GM18526 (cell line): ENCODE data around the gene OASL.

Experiments used
- POLR2A ChIP-seq: IDR thresholded peaks from 3 replicates; pipeline ENCODE4 v1.6.1; 2011; ENCODE audit not compliant: insufficient read length; ENCODE audit errors: extremely low read depth

Gene OASL

DNA sequence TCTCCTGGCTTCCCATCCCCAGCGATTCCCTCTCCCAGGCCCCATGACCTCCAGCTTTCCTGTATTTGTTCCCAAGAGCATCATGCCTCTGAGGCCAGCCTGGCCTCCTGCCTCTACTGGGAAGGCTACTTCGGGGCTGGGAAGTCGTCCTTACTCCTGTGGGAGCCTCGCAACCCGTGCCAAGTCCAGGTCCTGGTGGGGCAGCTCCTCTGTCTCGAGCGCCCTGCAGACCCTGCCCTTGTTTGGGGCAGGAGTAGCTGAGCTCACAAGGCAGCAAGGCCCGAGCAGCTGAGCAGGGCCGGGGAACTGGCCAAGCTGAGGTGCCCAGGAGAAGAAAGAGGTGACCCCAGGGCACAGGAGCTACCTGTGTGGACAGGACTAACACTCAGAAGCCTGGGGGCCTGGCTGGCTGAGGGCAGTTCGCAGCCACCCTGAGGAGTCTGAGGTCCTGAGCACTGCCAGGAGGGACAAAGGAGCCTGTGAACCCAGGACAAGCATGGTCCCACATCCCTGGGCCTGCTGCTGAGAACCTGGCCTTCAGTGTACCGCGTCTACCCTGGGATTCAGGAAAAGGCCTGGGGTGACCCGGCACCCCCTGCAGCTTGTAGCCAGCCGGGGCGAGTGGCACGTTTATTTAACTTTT, 37.1 kb downstream of the OASL start:
- no peak for TF ChIP-seq POLR2A

DNA sequence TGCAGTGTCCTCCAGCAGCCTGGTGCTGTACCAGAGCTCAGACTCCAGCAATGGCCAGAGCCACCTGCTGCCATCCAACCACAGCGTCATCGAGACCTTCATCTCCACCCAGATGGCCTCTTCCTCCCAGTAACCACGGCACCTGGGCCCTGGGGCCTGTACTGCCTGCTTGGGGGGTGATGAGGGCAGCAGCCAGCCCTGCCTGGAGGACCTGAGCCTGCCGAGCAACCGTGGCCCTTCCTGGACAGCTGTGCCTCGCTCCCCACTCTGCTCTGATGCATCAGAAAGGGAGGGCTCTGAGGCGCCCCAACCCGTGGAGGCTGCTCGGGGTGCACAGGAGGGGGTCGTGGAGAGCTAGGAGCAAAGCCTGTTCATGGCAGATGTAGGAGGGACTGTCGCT, 38.0 kb downstream of the OASL start:
- TF ChIP-seq POLR2A = no peak

DNA sequence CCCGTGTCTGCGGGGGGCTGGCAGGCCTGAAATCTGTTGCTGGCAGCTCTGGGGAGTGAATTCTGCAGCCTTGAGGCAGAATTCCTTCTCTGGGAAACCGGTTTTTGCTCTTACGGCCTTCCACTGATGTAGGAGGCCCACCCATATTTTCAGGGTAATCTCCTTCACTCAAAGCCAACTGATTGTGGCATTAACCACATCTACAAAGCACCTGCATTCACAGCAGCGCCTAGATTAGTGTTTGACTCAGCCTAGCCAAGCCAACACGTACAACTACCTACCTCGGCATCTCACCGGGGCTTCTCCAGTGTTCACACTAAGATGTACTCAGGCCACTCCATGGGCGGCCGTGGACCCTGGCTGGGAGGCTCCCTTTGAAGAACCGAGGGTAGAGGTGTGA, 38.5 kb downstream of the OASL start:
- no peak for TF ChIP-seq POLR2A

DNA sequence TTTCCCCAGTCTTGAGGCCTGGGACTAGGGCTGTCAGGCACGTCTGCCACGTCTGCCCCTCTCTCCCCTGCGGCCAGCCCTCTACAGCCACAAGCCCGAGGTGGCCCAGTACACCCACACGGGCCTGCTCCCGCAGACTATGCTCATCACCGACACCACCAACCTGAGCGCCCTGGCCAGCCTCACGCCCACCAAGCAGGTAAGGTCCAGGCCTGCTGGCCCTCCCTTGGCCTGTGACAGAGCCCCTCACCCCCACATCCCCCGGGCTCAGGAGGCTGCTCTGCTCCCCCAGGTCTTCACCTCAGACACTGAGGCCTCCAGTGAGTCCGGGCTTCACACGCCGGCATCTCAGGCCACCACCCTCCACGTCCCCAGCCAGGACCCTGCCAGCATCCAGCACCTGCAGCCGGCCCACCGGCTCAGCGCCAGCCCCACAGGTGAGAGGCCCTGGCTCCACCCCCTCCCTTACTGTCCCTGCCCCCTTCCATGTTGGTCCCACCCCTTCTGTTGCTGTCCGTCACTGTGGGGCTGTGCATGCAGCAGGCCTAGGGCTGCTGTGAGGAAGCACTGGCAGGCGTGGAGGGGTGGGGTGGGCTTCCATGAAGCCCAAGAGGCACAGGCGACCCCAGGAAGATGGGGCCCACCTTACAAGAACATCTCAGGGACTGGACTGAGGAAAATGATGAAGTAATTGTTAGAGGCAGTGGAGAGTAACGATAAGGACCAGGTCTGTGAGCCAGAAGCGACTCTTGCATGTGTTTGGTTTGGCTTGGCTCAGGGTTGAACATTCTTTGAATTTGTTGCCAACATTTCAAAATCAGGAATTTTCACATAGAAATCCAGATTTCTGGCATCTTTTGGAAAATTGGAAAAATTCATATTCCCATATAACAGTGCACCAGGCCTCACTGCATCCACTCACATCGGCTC, 39.6 kb downstream of the OASL start:
- no peak for TF ChIP-seq POLR2A

DNA sequence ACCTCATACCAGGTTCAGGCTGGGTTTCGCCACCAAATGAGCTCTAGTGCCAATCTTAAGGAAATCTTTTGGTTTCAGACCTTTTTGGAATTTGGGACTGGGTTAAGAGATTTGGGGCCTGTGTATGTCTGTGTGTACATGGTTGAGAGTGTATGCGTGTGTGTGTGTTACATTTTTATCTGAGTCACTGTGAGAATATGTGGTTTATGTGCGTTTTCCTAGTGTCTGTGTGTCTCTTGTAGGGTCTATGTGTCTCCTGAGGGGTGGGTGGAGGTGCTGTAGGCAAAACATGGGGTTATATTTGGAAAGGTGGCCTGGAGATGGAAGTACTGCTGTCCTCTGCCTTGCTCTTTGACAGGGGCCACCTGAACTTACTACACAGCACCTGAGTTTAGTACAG, 40.6 kb downstream of the OASL start:
- no peak for TF ChIP-seq POLR2A

DNA sequence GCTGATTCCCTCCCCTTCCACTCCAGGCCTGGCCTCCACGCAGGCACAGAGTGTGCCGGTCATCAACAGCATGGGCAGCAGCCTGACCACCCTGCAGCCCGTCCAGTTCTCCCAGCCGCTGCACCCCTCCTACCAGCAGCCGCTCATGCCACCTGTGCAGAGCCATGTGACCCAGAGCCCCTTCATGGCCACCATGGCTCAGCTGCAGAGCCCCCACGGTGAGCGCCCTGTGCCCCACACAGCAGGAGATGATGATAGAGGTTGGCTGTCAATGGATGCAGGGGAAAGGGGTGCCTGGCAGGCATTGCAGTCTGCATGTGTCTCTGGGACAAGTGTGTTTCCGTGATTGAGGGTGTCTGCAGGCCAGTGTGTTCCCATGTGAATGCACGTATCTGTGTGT, 41.6 kb downstream of the OASL start:
- TF ChIP-seq POLR2A = no peak

DNA sequence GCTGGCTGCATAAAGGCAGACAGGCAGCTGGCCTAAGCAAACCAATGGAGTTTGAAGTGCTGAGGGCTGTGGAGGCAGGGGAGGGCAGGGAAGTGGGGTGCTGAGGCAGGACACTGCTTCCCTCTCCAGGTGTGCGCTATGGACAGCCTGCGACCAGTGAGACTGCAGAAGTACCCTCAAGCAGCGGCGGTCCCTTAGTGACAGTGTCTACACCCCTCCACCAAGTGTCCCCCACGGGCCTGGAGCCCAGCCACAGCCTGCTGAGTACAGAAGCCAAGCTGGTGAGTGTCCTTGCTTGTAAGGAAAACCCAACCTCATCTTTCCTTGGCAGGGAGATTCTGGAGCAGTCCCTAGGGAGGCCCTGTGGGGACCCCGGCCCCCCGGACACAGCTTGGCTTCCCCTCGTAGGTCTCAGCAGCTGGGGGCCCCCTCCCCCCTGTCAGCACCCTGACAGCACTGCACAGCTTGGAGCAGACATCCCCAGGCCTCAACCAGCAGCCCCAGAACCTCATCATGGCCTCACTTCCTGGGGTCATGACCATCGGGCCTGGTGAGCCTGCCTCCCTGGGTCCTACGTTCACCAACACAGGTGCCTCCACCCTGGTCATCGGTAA, 42.8 kb downstream of the OASL start:
- TF ChIP-seq POLR2A = no peak

DNA sequence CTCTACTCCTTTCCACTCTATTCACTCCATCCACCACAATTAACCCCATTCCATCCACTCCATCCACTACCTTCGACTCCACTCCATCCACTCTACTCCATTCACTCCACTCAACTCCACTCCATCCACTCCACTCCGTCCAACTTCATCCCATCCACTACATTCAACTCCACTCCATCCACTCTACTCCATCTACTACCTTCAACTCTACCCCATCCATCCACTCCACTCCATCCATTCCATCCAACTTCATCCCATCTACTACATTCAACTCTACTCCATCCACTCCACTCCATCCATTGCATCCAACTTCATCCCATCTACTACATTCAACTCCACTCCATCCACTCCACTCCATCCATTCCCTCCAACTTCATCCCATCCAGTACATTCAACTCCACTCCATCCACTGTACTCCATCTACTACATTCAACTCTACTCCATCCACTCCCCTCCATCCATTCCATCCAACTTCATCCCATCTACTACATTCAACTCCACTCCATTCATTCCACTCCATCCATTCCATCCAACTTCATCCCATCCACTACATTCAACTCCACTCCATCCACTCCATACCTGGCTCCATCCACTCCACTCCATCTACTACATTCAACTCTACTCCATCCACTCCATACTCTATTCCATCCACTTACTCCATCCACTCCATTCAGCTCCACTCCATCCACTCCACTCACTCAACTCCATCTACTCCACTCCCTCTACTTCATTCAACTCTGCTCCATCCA, 44.3 kb downstream of the OASL start:
- no peak for TF ChIP-seq POLR2A

DNA sequence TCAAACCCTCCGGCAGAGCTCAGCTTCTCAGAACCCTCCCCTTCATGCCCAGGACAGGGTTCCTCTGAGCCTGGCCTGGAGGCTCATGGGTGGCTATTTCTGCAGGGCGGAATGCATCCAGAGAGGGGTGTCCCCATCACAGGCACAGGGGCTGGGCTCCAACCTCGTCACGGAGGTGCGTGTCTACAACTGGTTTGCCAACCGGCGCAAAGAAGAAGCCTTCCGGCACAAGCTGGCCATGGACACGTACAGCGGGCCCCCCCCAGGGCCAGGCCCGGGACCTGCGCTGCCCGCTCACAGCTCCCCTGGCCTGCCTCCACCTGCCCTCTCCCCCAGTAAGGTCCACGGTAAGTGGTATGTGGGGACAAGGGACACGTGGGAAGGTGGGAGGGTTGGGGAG, 45.0 kb downstream of the OASL start:
- TF ChIP-seq POLR2A = no peak

DNA sequence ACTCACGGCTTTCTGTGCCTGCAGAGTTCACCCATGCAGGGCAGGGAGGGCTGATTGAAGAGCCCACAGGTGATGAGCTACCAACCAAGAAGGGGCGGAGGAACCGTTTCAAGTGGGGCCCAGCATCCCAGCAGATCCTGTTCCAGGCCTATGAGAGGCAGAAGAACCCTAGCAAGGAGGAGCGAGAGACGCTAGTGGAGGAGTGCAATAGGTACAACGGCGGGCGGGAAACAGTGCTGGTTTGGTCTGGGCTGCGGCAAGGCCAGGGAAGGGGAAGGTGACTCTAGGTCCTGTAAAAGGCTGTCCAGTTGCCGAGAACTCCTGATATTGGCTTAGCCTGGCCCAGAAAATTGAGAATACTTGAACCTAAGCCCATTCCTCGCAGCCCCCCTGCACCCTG, 45.5 kb downstream of the OASL start:
- TF ChIP-seq POLR2A = no peak

DNA sequence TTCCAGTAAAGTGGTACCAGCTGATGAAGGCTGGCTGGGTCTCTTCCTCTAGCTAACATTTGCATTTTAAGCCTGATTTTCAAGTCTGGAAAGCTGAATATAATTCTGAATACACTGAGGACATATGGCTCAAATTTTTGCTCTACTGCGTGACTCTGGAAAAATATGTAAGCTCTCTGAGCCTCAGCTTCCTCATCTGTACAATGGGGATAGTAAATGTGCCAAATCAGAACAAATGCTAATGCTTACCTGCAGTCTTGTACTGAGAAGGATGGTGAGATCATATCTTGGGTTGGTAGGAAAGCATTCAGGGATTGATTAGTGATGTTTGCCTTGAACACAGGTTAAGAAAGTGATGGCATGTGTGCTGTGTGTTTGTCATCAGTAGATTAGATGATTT, 46.1 kb downstream of the OASL start:
- TF ChIP-seq POLR2A = no peak

DNA sequence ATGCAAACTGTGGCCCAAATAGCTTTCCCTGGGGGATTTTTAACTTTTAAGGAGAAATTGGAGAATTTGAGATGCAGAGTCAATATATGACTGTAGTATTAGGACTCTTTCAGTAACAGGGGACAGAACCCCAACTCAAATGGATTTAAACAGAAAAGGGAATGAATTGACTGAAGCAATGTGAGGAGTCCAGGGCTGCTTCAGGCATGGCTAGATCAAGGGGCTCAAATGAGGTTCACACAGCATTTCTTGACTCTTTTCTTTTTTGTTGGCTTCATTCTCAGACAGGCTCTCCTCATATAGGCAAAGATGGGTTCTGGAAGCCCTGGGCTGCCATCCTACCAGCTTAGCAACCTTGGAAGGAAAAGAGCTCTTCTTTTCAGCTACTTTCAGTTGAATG, 47.1 kb downstream of the OASL start:
- TF ChIP-seq POLR2A = no peak

DNA sequence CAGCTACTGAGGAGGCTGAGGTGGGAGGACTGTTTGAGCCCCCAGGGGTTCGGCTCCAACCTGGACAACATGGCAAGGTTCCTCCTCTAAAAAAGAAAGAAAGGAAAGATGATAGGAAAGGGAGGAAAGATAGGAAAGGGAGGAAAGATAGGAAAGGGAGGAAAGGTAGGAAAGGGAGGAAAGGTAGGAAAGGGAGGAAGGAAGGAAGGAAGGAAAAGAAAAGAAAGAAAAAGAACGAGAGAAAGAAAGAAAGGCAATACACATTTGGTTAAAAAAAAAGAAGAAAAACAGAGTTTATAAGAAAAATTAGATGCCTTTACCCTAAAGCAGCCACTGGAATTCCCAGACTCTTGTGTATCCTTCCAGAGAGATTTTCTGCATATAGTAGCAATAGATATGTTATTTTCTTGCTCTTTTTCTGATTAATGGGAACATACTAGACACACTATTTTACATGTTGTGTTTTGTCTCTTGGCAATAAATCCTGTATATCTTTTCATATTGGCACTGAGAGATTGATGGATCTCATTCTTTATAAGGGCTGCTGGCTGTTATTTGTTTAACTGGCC, 48.5 kb downstream of the OASL start:
- TF ChIP-seq POLR2A = no peak

DNA sequence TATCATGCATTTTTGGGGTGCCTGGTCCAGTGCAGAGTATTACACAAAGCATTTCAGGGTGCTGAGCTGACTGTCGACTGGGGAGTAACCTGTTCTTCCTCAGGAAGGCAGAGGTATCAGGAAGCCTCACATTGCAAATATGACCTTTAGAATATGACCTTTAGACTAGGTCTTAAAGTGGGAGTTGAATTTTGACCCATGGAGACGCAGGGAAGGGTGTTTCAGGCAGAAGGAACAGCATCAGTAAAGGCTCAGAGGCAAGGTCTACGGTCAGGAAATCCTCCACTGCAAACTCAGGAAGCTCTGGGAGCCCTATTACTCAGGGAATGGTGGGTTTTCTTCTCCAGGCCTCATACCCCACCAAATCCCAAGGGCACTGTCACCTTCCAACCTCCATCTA, 49.4 kb downstream of the OASL start:
- TF ChIP-seq POLR2A = no peak

DNA sequence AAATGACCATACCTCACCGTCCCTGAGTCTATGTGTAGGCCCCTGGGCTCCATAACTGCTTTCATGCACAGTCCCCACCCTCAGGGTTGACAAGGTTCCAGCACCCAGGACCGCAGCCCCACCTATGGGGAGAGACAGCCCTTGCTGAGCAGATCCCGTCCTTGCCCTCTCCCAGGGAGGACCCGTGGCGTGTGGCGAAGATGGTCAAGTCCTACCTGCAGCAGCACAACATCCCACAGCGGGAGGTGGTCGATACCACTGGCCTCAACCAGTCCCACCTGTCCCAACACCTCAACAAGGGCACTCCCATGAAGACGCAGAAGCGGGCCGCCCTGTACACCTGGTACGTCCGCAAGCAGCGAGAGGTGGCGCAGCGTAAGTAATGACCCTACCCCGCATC, 50.4 kb downstream of the OASL start:
- no peak for TF ChIP-seq POLR2A
